ENCODE results near the gene RBMS3.

The RBMS3 gene

GRCh38 chr3:29612536-29612935 lies 331.7 kb downstream of the RBMS3 start:
- H3K36me3 ChIP-seq (ENCODE audit: control insufficient read depth, insufficient read depth, low read length) = no peaks in the 10 kb centered on the region

GRCh38 chr3:29614954-29615353 lies 334.1 kb downstream of the RBMS3 start:
- no peak for TF ChIP-seq CTCF (IDR thresholded peaks at IDR 0.05; ENCODE audit: insufficient read depth, low read length, poor library complexity, severe bottlenecking)
- no peaks in the 10 kb centered on the region for H3K36me3 ChIP-seq (ENCODE audit: control insufficient read depth, insufficient read depth, low read length)
- no peak for DNase-seq (ENCODE audit: extremely low read depth, insufficient read length)
- no peaks in the 10 kb centered on the region for H3K27me3 ChIP-seq (replicated peaks; ENCODE audit: control insufficient read depth, insufficient read depth, low read length)
- H3K4me3 ChIP-seq (replicated peaks; ENCODE audit: low read depth, low read length) = no peak overlapping the region

More at GRCh38 chr3:29612536-29612935, 331.7 kb downstream of the RBMS3 start:
- no peak overlapping the region for H3K4me3 ChIP-seq (replicated peaks; ENCODE audit: low read depth, low read length)
- no peaks in the 10 kb centered on the region for H3K27me3 ChIP-seq (replicated peaks; ENCODE audit: control insufficient read depth, insufficient read depth, low read length)
- DNase-seq (ENCODE audit: extremely low read depth, insufficient read length) = no peak
- no peak for TF ChIP-seq CTCF (IDR thresholded peaks at IDR 0.05; ENCODE audit: insufficient read depth, low read length, poor library complexity, severe bottlenecking)

- H3K4me3 ChIP-seq (replicated peaks; ENCODE audit: low read depth, low read length) = no peak overlapping the region
- no peaks in the 10 kb centered on the region for H3K27me3 ChIP-seq (replicated peaks; ENCODE audit: control insufficient read depth, insufficient read depth, low read length)
- TF ChIP-seq CTCF (IDR thresholded peaks at IDR 0.05; ENCODE audit: insufficient read depth, low read length, poor library complexity, severe bottlenecking) = no peak
- no peaks in the 10 kb centered on the region for H3K36me3 ChIP-seq (ENCODE audit: control insufficient read depth, insufficient read depth, low read length)
- no peak for DNase-seq (ENCODE audit: extremely low read depth, insufficient read length)
These were observed 337.8 kb downstream of the RBMS3 start for GRCh38 chr3:29618395-29619282.

GRCh38 chr3:29619676-29620075 lies 338.8 kb downstream of the RBMS3 start:
- no peaks in the 10 kb centered on the region for H3K36me3 ChIP-seq (ENCODE audit: control insufficient read depth, insufficient read depth, low read length)
- H3K27me3 ChIP-seq (replicated peaks; ENCODE audit: control insufficient read depth, insufficient read depth, low read length) = no peaks in the 10 kb centered on the region
- H3K4me3 ChIP-seq (replicated peaks; ENCODE audit: low read depth, low read length) = no peak overlapping the region
- no peak for DNase-seq (ENCODE audit: extremely low read depth, insufficient read length)
- TF ChIP-seq CTCF (IDR thresholded peaks at IDR 0.05; ENCODE audit: insufficient read depth, low read length, poor library complexity, severe bottlenecking) = no peak

GRCh38 chr3:29627136-29628117 lies 346.6 kb downstream of the RBMS3 start:
- no peak for TF ChIP-seq CTCF (IDR thresholded peaks at IDR 0.05; ENCODE audit: insufficient read depth, low read length, poor library complexity, severe bottlenecking)
- Histone ChIP-seq H3K27me3 (replicated peaks; ENCODE audit: control insufficient read depth, insufficient read depth, low read length) (no peaks in the 10 kb centered on the region), H3K4me3 (replicated peaks; ENCODE audit: low read depth, low read length) (no peak overlapping the region), H3K36me3 (ENCODE audit: control insufficient read depth, insufficient read depth, low read length) (no peaks in the 10 kb centered on the region)
- DNase-seq (ENCODE audit: extremely low read depth, insufficient read length) = no peak
